ENCODE measurements around the gene GRIP2. TPM values are rescaled to one million over a fixed set of nuclear protein-coding genes. Genes with fewer than 3 reads are reported as not detected.
"Not testable (repeated sequence)": the region's sequence is repeated elsewhere in the genome, so short reads cannot be mapped to it uniquely, and the experiment has no call there.

The GRIP2 gene
- total and polyA plus RNA-seq, 2 donors (not counting 1 experiment from before 2014, with no cell fraction given): under 0.01 to 0.87 TPM

GRCh38 chr3:14517601-14518431, 22.3 kb downstream of the GRIP2 start:
- H3K4me1 ChIP-seq (ENCODE audit: control insufficient read depth, extremely low read depth, insufficient read depth, low read length): no peaks in the 10 kb centered on the region
- no peaks in the 10 kb centered on the region for H3K36me3 ChIP-seq (ENCODE audit: control insufficient read depth, insufficient read depth, low read length)
- no peak for DNase-seq (ENCODE audit: low read depth in 2 of 2)
- H3K27me3 ChIP-seq (ENCODE audit: control insufficient read depth, insufficient read depth, low read length): no peaks in the 10 kb centered on the region
- no peaks in the 10 kb centered on the region for H3K9me3 ChIP-seq (ENCODE audit: control insufficient read depth, insufficient read depth, low read depth, low read length)
- TF ChIP-seq CTCF (conservative IDR thresholded peaks at IDR 0.05 in 1 of 2, IDR thresholded peaks at IDR 0.05 in 1 of 2; ENCODE audit: low read depth in 1 of 2, low read length in 2 of 2) (no peak), EZH2 (IDR thresholded peaks at IDR 0.05; ENCODE audit: low read length, missing control alignments) (no peak)
- H4K20me1 ChIP-seq (ENCODE audit: control insufficient read depth, extremely low read depth, insufficient read depth, low read length): no peaks in the 10 kb centered on the region
- no peaks in the 10 kb centered on the region for H3K79me2 ChIP-seq (ENCODE audit: control insufficient read depth, insufficient read depth, low read length)
- no peak overlapping the region for H3K9ac ChIP-seq (ENCODE audit: insufficient read depth, low read length)
- no peak overlapping the region for H3K4me3 ChIP-seq (replicated peaks in 1 of 4; ENCODE audit: control extremely low read depth in 1 of 4, insufficient read depth in 1 of 4, low read depth in 3 of 4, low read length in 4 of 4)
- no peak overlapping the region for H3K27ac ChIP-seq (ENCODE audit: insufficient read depth, low read length)
- no peak overlapping the region for H2AFZ ChIP-seq (ENCODE audit: low read length)
- H3K4me2 ChIP-seq (ENCODE audit: extremely low read depth, insufficient read depth, low read length): no peak overlapping the region

- no peaks in the 10 kb centered on the region for H3K27me3 ChIP-seq (ENCODE audit: control insufficient read depth, insufficient read depth, low read length)
- H3K9me3 ChIP-seq (ENCODE audit: control insufficient read depth, insufficient read depth, low read depth, low read length): no peaks in the 10 kb centered on the region
- H3K9ac ChIP-seq (ENCODE audit: insufficient read depth, low read length): no peak overlapping the region
- no peaks in the 10 kb centered on the region for H3K79me2 ChIP-seq (ENCODE audit: control insufficient read depth, insufficient read depth, low read length)
- no peak overlapping the region for H3K4me2 ChIP-seq (ENCODE audit: extremely low read depth, insufficient read depth, low read length)
- DNase-seq (ENCODE audit: low read depth in 2 of 2): no peak
- H2AFZ ChIP-seq (ENCODE audit: low read length): no peak overlapping the region
- no peaks in the 10 kb centered on the region for H3K36me3 ChIP-seq (ENCODE audit: control insufficient read depth, insufficient read depth, low read length)
- H3K4me3 ChIP-seq (replicated peaks in 1 of 4; ENCODE audit: control extremely low read depth in 1 of 4, insufficient read depth in 1 of 4, low read depth in 3 of 4, low read length in 4 of 4): no peak overlapping the region
- no peaks in the 10 kb centered on the region for H3K4me1 ChIP-seq (ENCODE audit: control insufficient read depth, extremely low read depth, insufficient read depth, low read length)
- no peak overlapping the region for H3K27ac ChIP-seq (ENCODE audit: insufficient read depth, low read length)
- H4K20me1 ChIP-seq (ENCODE audit: control insufficient read depth, extremely low read depth, insufficient read depth, low read length): no peaks in the 10 kb centered on the region
- TF ChIP-seq CTCF (conservative IDR thresholded peaks at IDR 0.05 in 1 of 2, IDR thresholded peaks at IDR 0.05 in 1 of 2; ENCODE audit: low read depth in 1 of 2, low read length in 2 of 2) (no peak), EZH2 (IDR thresholded peaks at IDR 0.05; ENCODE audit: low read length, missing control alignments) (no peak)
Measured at GRCh38 chr3:14516738-14517345, 23.3 kb downstream of the GRIP2 start.

GRCh38 chr3:14515526-14515925, 24.6 kb downstream of the GRIP2 start:
- H3K36me3 ChIP-seq (ENCODE audit: control insufficient read depth, insufficient read depth, low read length); H2AFZ ChIP-seq (ENCODE audit: low read length); H3K27me3 ChIP-seq (ENCODE audit: control insufficient read depth, insufficient read depth, low read length); H3K9me3 ChIP-seq (ENCODE audit: control insufficient read depth, insufficient read depth, low read depth, low read length); H3K4me2 ChIP-seq (ENCODE audit: extremely low read depth, insufficient read depth, low read length); H3K4me3 ChIP-seq (replicated peaks in 1 of 4; ENCODE audit: control extremely low read depth in 1 of 4, insufficient read depth in 1 of 4, low read depth in 3 of 4, low read length in 4 of 4); H4K20me1 ChIP-seq (ENCODE audit: control insufficient read depth, extremely low read depth, insufficient read depth, low read length); H3K27ac ChIP-seq (ENCODE audit: insufficient read depth, low read length); H3K79me2 ChIP-seq (ENCODE audit: control insufficient read depth, insufficient read depth, low read length); H3K9ac ChIP-seq (ENCODE audit: insufficient read depth, low read length); H3K4me1 ChIP-seq (ENCODE audit: control insufficient read depth, extremely low read depth, insufficient read depth, low read length); DNase-seq (ENCODE audit: low read depth in 2 of 2): not testable (repeated sequence)
